Measurements from ENCODE around the gene ASAP2. TPM values are rescaled to one million over a fixed set of nuclear protein-coding genes. Genes with fewer than 3 reads are reported as not detected.

Gene ASAP2
- total RNA-seq, 1 experiment from 2014 or later, result 60.3 TPM

- H3K9me3 ChIP-seq (ENCODE audit: insufficient read depth, low read depth), result no peaks in the 10 kb centered on the region
- H4K20me1 ChIP-seq (ENCODE audit: insufficient read depth), result peaks cover 10% of the 10 kb centered on the region
- DNase-seq, result no peak
- 0 out of 2 replicates have a peak, but pooled peaks cover 7% of the 10 kb centered on the region for H3K4me1 ChIP-seq (replicated peaks; ENCODE audit: insufficient read depth)
- H3K4me2 ChIP-seq, result no peak overlapping the region
- no peak overlapping the region for H3K4me3 ChIP-seq
- TF ChIP-seq CTCF (conservative IDR thresholded peaks at IDR 0.05) (no peak), EZH2 (IDR thresholded peaks at IDR 0.05; ENCODE audit: low read depth) (no peak)
- H3K36me3 ChIP-seq (ENCODE audit: low read depth), result peaks cover 38% of the 10 kb centered on the region
- ChIA-PET POLR2A (ENCODE audit: unreplicated experiment) (no interaction called here), CTCF (no interaction called here)
- intact Hi-C loops (cut with micrococcal nuclease; ENCODE audit: unreplicated experiment), result loop anchor here (5.0 kb wide), 1 partner anchor 70 kb away; no protein-coding TSS in a partner anchor
- H3K27ac ChIP-seq, result no peak overlapping the region
- no TSS peak for BruUV-seq (replicated peaks)
- H3K79me2 ChIP-seq (ENCODE audit: low read depth), result peaks cover 69% of the 10 kb centered on the region
- H2AFZ ChIP-seq, result no peak overlapping the region
- no peaks in the 10 kb centered on the region for H3K9me2 ChIP-seq (ENCODE audit: insufficient read depth)
- H3K27me3 ChIP-seq (ENCODE audit: insufficient read depth, low read depth), result no peaks in the 10 kb centered on the region
- H3F3A ChIP-seq (ENCODE audit: insufficient read depth, low read depth), result peaks cover 41% of the 10 kb centered on the region
These were observed 110.9 kb downstream of the ASAP2 start for GRCh38 chr2:9317559-9317958.

- no TSS peak for BruUV-seq (replicated peaks)
- no peak overlapping the region for H2AFZ ChIP-seq
- H3F3A ChIP-seq (ENCODE audit: insufficient read depth, low read depth), result peaks cover 42% of the 10 kb centered on the region
- no peaks in the 10 kb centered on the region for H3K27me3 ChIP-seq (ENCODE audit: insufficient read depth, low read depth)
- H3K4me3 ChIP-seq, result no peak overlapping the region
- H3K36me3 ChIP-seq (ENCODE audit: low read depth), result peaks cover 41% of the 10 kb centered on the region
- TF ChIP-seq CTCF (conservative IDR thresholded peaks at IDR 0.05) (no peak), EZH2 (IDR thresholded peaks at IDR 0.05; ENCODE audit: low read depth) (no peak)
- intact Hi-C loops (cut with micrococcal nuclease; ENCODE audit: unreplicated experiment), result loop anchor here (5.0 kb wide), 1 partner anchor 69 kb away; no protein-coding TSS in a partner anchor
- no peak for DNase-seq
- H3K4me2 ChIP-seq, result no peak overlapping the region
- H3K79me2 ChIP-seq (ENCODE audit: low read depth), result peaks cover 57% of the 10 kb centered on the region
- peaks cover 13% of the 10 kb centered on the region for H4K20me1 ChIP-seq (ENCODE audit: insufficient read depth)
- no peaks in the 10 kb centered on the region for H3K9me2 ChIP-seq (ENCODE audit: insufficient read depth)
- no peaks in the 10 kb centered on the region for H3K9me3 ChIP-seq (ENCODE audit: insufficient read depth, low read depth)
- CTCF ChIA-PET, result no interaction called here
- POLR2A ChIA-PET (ENCODE audit: unreplicated experiment), result no interaction called here
- no peak overlapping the region for H3K27ac ChIP-seq
- H3K4me1 ChIP-seq (replicated peaks; ENCODE audit: insufficient read depth), result 0 out of 2 replicates have a peak, but pooled peaks cover 7% of the 10 kb centered on the region
These were observed 112.1 kb downstream of the ASAP2 start for GRCh38 chr2:9318461-9319337.

DNA sequence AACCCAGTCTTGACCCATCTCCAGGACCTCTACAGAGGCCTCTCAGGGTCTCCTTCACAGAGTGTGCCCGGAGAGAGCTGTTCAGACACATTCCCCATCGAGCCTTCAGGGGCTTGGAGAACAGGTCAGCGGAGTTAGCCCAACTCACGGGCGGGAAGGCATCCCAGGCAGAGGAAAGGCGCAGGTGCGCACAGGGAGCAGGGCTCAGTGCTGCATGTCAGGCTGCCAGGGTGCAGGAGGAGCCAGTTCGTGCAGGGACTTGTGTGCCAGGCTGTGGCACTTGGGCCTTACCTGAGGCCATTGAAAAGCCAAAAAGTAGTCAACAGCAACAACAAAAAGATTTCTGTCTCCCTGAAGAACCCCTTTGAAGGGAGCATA is 112.7 kb downstream of the ASAP2 start:
- H2AFZ ChIP-seq, result no peak overlapping the region
- no peaks in the 10 kb centered on the region for H3K9me3 ChIP-seq (ENCODE audit: insufficient read depth, low read depth)
- DNase-seq, result no peak
- no peaks in the 10 kb centered on the region for H3K27me3 ChIP-seq (ENCODE audit: insufficient read depth, low read depth)
- TF ChIP-seq EZH2 (IDR thresholded peaks at IDR 0.05; ENCODE audit: low read depth), result no peak
- no peak for TF ChIP-seq CTCF (conservative IDR thresholded peaks at IDR 0.05)
- H3K4me1 ChIP-seq (replicated peaks; ENCODE audit: insufficient read depth), result 0 out of 2 replicates have a peak, but pooled peaks cover 7% of the 10 kb centered on the region
- H3K79me2 ChIP-seq (ENCODE audit: low read depth), result peaks cover 51% of the 10 kb centered on the region
- POLR2A ChIA-PET (ENCODE audit: unreplicated experiment), result no interaction called here
- H3K4me2 ChIP-seq, result no peak overlapping the region; the same call in 1 of the 2 replicates
- no peak overlapping the region for H3K4me3 ChIP-seq
- peak overlapping the region; percentile 17; the same call in 1 of the 2 replicates for H3K27ac ChIP-seq
- peaks cover 13% of the 10 kb centered on the region for H4K20me1 ChIP-seq (ENCODE audit: insufficient read depth)
- intact Hi-C loops (cut with micrococcal nuclease; ENCODE audit: unreplicated experiment), result loop anchor here (5.0 kb wide), 1 partner anchor 68 kb away; no protein-coding TSS in a partner anchor
- CTCF ChIA-PET, result no interaction called here
- no peaks in the 10 kb centered on the region for H3K9me2 ChIP-seq (ENCODE audit: insufficient read depth)
- BruUV-seq (replicated peaks), result no TSS peak
- H3K36me3 ChIP-seq (ENCODE audit: low read depth), result peaks cover 37% of the 10 kb centered on the region
- H3F3A ChIP-seq (ENCODE audit: insufficient read depth, low read depth), result peaks cover 40% of the 10 kb centered on the region

All from PC-9 (cell line).